CD4-positive, CD25-positive, alpha-beta regulatory T cell (primary cell): Measurements from ENCODE around the gene DUSP9. TPM values are rescaled to one million over a fixed set of nuclear protein-coding genes. Genes with fewer than 3 reads are reported as not detected.

Experiments
- ATAC-seq, 2 donors: fragments of 150-1000 bp; cut with Tn5 transposase; one replicate each; pipeline ENCODE4 v1.10.0; 2021; ENCODE audit warnings: low read depth in 2 of 2, moderate number of reproducible peaks in 2 of 2, moderate library complexity in 1 of 2
- DNase-seq, 3 donors: peaks; one replicate each; pipeline versions ENCODE4 v3.0.0 to v3.0.0-alpha.2; 2012 to 2022; ENCODE audit warnings: mixed read lengths in 1 of 3
- H3K27ac ChIP-seq: one replicate; pipeline ENCODE4 v1.7.0; 2013; ENCODE audit warnings: mild to moderate bottlenecking, low read length; ENCODE audit not compliant: insufficient read depth, poor library complexity, severe bottlenecking
- H3K27me3 ChIP-seq: one replicate; pipeline ENCODE4 v1.7.0; 2013; ENCODE audit warnings: low read length; ENCODE audit not compliant: control insufficient read depth, insufficient read depth
- H3K36me3 ChIP-seq: one replicate; pipeline ENCODE4 v1.7.0; 2013; ENCODE audit warnings: mild to moderate bottlenecking, low read length, moderate library complexity; ENCODE audit not compliant: control insufficient read depth, insufficient read depth
- H3K4me1 ChIP-seq: 2 replicates; pipeline ENCODE4 v1.7.0; 2013; ENCODE audit warnings: mild to moderate bottlenecking, low read length; ENCODE audit not compliant: insufficient read depth, control insufficient read depth, poor library complexity, severe bottlenecking
- H3K4me3 ChIP-seq: one replicate; pipeline ENCODE4 v1.7.0; 2013; ENCODE audit warnings: low read depth, mild to moderate bottlenecking, low read length, moderate library complexity
- H3K9me3 ChIP-seq, 2 experiments: 1 replicate in 1 of 2; 2 replicates in 1 of 2; pipeline ENCODE4 v1.7.0; 2013; ENCODE audit warnings: low read length in 2 of 2, mild to moderate bottlenecking in 1 of 2, moderate library complexity in 1 of 2; ENCODE audit not compliant: control insufficient read depth in 2 of 2
- H3K27ac Mint-ChIP-seq, 3 donors: one replicate each; pipeline ENCODE4 v1.8.0; 2020 to 2022; ENCODE audit warnings: mild to moderate bottlenecking in 3 of 3, mixed read lengths in 3 of 3, moderate library complexity in 2 of 3
- H3K27me3 Mint-ChIP-seq: one replicate; pipeline ENCODE4 v1.8.0; 2022; ENCODE audit warnings: mild to moderate bottlenecking, mixed read lengths
- H3K36me3 Mint-ChIP-seq: one replicate; pipeline ENCODE4 v1.8.0; 2020; ENCODE audit warnings: mixed read lengths
- H3K4me1 Mint-ChIP-seq, 4 donors: one replicate each; pipeline ENCODE4 v1.8.0; 2020 to 2022; ENCODE audit warnings: mixed read lengths in 4 of 4, mild to moderate bottlenecking in 1 of 4
- H3K4me3 Mint-ChIP-seq, 4 donors: one replicate each; pipeline ENCODE4 v1.8.0; 2020 to 2022; ENCODE audit warnings: mild to moderate bottlenecking in 4 of 4, mixed read lengths in 4 of 4, moderate library complexity in 3 of 4
- H3K9me3 Mint-ChIP-seq, 7 donors: one replicate each; pipeline ENCODE4 v1.8.0; 2020 to 2022; ENCODE audit warnings: mixed read lengths in 7 of 7, mild to moderate bottlenecking in 3 of 7, moderate library complexity in 2 of 7
- polyA plus RNA-seq, 4 donors: library from polyadenylated mRNA; unstranded; fragments of 300-500 nt; fragmentation: Illumina TruSeq; gene quantifications; one replicate each; pipeline ENCODE4 v1.2.3, GENCODE V29; 2021
- total RNA-seq: library from RNA; stranded (reverse); gene quantifications from one replicate; pipeline ENCODE4 v1.2.3, GENCODE V29; 2022

DUSP9 gene
- total and polyA plus RNA-seq, 5 donors from 2014 or later, result not detected

- H3K27me3 Mint-ChIP-seq, result peaks cover 4% of the 10 kb centered on the region
- DNase-seq (no peak), ATAC-seq (no peak)
- Histone ChIP-seq H3K4me3 (no peak overlapping the region), H3K36me3 (no peaks in the 10 kb centered on the region), H3K4me1 (no peaks in the 10 kb centered on the region), H3K9me3 (no peaks in the 10 kb centered on the region), H3K27me3 (no peaks in the 10 kb centered on the region), H3K27ac (no peak overlapping the region)
- H3K4me3 Mint-ChIP-seq, result no peak overlapping the region
- no peak overlapping the region for H3K27ac Mint-ChIP-seq
- H3K36me3 Mint-ChIP-seq, result no peaks in the 10 kb centered on the region
- H3K4me1 Mint-ChIP-seq, result no peaks in the 10 kb centered on the region
- peaks cover 0 to 2% (median 0%) of the 10 kb centered on the region in 7 donors for H3K9me3 Mint-ChIP-seq
These were observed 23.5 kb upstream of the DUSP9 start for GRCh38 chrX:153623310-153624029.

- Histone ChIP-seq H3K4me1 (no peaks in the 10 kb centered on the region), H3K27me3 (no peaks in the 10 kb centered on the region), H3K9me3 (no peaks in the 10 kb centered on the region), H3K36me3 (no peaks in the 10 kb centered on the region), H3K27ac (no peak overlapping the region), H3K4me3 (no peak overlapping the region)
- ATAC-seq (no peak), DNase-seq (no peak)
- Mint-ChIP-seq H3K4me3 (no peak overlapping the region), H3K4me1 (no peaks in the 10 kb centered on the region), H3K36me3 (no peaks in the 10 kb centered on the region), H3K9me3 (no peaks in the 10 kb centered on the region), H3K27me3 (peaks cover 4% of the 10 kb centered on the region), H3K27ac (no peak overlapping the region)
These were observed 22.6 kb upstream of the DUSP9 start for GRCh38 chrX:153624196-153625091.

- no peaks in the 10 kb centered on the region for H3K9me3 ChIP-seq
- Mint-ChIP-seq H3K9me3 (peaks cover 0 to 2% (median 0%) of the 10 kb centered on the region in 7 donors), H3K36me3 (no peaks in the 10 kb centered on the region), H3K4me3 (no peak overlapping the region), H3K27me3 (peaks cover 4% of the 10 kb centered on the region), H3K27ac (no peak overlapping the region), H3K4me1 (no peaks in the 10 kb centered on the region)
- no peaks in the 10 kb centered on the region for H3K27me3 ChIP-seq
- H3K36me3 ChIP-seq, result no peaks in the 10 kb centered on the region
- H3K4me3 ChIP-seq, result no peak overlapping the region
- H3K27ac ChIP-seq, result no peak overlapping the region
- no peak for DNase-seq
- H3K4me1 ChIP-seq, result no peaks in the 10 kb centered on the region
- no peak for ATAC-seq
These were observed 21.6 kb upstream of the DUSP9 start for GRCh38 chrX:153625271-153626024.

GRCh38 chrX:153626025-153626633 is 20.9 kb upstream of the DUSP9 start:
- no peak overlapping the region for H3K27ac Mint-ChIP-seq
- no peaks in the 10 kb centered on the region for H3K27me3 Mint-ChIP-seq
- no peak overlapping the region for H3K4me3 Mint-ChIP-seq
- no peaks in the 10 kb centered on the region for H3K4me1 Mint-ChIP-seq
- H3K27ac ChIP-seq, result no peak overlapping the region
- DNase-seq (no peak), ATAC-seq (no peak)
- no peaks in the 10 kb centered on the region for H3K27me3 ChIP-seq
- no peaks in the 10 kb centered on the region for H3K4me1 ChIP-seq
- H3K9me3 Mint-ChIP-seq, result peaks cover 0 to 6% (median 0%) of the 10 kb centered on the region in 7 donors
- peaks cover 0 to 1% of the 10 kb centered on the region in 2 experiments for H3K9me3 ChIP-seq
- no peaks in the 10 kb centered on the region for H3K36me3 Mint-ChIP-seq
- H3K36me3 ChIP-seq, result no peaks in the 10 kb centered on the region
- H3K4me3 ChIP-seq, result no peak overlapping the region

- Mint-ChIP-seq H3K27ac (no peak overlapping the region), H3K9me3 (peaks cover 0 to 12% (median 0%) of the 10 kb centered on the region in 7 donors), H3K4me1 (no peaks in the 10 kb centered on the region), H3K4me3 (no peak overlapping the region), H3K36me3 (no peaks in the 10 kb centered on the region), H3K27me3 (no peaks in the 10 kb centered on the region)
- no peak overlapping the region for H3K27ac ChIP-seq
- no peak overlapping the region for H3K4me3 ChIP-seq
- DNase-seq, result no peak
- H3K9me3 ChIP-seq, result peaks cover 0 to 4% of the 10 kb centered on the region in 2 experiments
- H3K36me3 ChIP-seq, result no peaks in the 10 kb centered on the region
- ATAC-seq, result no peak
- no peaks in the 10 kb centered on the region for H3K27me3 ChIP-seq
- H3K4me1 ChIP-seq, result no peaks in the 10 kb centered on the region
These were observed 19.9 kb upstream of the DUSP9 start for GRCh38 chrX:153626863-153627674.

GRCh38 chrX:153627675-153628111 is 19.3 kb upstream of the DUSP9 start:
- Histone ChIP-seq H3K27ac (no peak overlapping the region), H3K27me3 (no peaks in the 10 kb centered on the region), H3K36me3 (no peaks in the 10 kb centered on the region), H3K4me1 (no peaks in the 10 kb centered on the region), H3K9me3 (peaks cover 0 to 4% of the 10 kb centered on the region in 2 experiments), H3K4me3 (no peak overlapping the region)
- DNase-seq, result no peak
- no peak overlapping the region for H3K27ac Mint-ChIP-seq
- H3K36me3 Mint-ChIP-seq, result no peaks in the 10 kb centered on the region
- H3K9me3 Mint-ChIP-seq, result peaks cover 0 to 12% (median 0%) of the 10 kb centered on the region in 7 donors
- no peak for ATAC-seq
- H3K4me3 Mint-ChIP-seq, result no peak overlapping the region
- no peaks in the 10 kb centered on the region for H3K4me1 Mint-ChIP-seq
- H3K27me3 Mint-ChIP-seq, result no peaks in the 10 kb centered on the region
